Umbilical cord (tissue), 2 donors: Measurements from ENCODE around the gene TPR. TPM values are rescaled to one million over a fixed set of nuclear protein-coding genes. Genes with fewer than 3 reads are reported as not detected.
"Not testable (repeated sequence)": the region's sequence is repeated elsewhere in the genome, so short reads cannot be mapped to it uniquely, and the experiment has no call there.

Experiments used
- DNase-seq: peaks from one replicate; pipeline ENCODE4 v3.0.0-alpha.2; 2015; ENCODE audit warnings: low spot score
- total RNA-seq: library from RNA; depleted of rRNA; stranded (reverse); fragments of >200 nt; gene quantifications from one replicate; pipeline ENCODE4 v1.2.3, GENCODE V29; 2014; ENCODE audit warnings: low replicate concordance; ENCODE audit not compliant: insufficient read depth

Gene TPR
- total RNA-seq, result 61.4 TPM

DNA sequence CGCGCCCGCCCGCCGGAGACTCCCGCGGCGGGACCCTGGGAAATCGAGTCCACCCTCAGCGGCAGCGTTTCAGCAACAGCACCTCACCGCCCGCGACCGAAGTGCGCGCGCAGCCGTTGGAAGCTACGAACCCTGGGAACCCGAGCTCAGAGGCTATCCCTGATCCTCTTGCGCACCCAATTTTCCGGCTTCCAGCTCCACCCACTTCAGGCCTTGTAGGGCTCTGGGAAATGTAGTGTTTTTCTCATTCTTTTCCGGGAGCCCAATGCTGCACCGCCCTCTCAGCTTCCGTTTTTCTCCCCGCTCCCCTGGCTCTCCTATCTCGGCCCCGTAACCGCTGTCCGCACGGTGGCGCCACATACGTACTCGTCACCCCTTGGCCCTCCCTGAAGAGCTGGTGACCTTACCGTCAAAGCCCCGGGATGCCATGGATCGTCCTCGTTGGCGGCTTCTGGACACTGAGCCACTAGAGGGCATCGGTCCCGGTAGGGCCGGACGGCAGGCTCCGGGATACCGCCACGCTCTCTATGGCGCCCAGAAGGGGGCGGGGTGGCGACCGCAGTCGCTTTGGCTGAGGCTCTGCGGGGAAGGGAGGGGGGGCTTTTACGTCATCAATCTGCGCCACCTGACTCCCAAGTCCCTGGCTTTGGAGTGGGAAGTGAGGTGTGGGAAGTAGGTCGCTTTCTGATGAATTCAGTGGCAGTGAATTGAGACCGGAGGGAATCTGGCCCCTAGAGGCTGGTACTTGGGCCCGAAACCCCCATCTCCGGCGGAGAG lies at the start of gene TPR, which contains the start of gene ODR4:
TSS of gene TPR (minus strand) at position 102 of the 777 bp plus-strand sequence. CDS start 225 bp downstream, outside the sequence.
TSS of gene ODR4 (plus strand) at position 687 of the 777 bp plus-strand sequence. CDS start 3,948 bp downstream, outside the sequence.
- DNase-seq, result peak; percentile 100

DNA sequence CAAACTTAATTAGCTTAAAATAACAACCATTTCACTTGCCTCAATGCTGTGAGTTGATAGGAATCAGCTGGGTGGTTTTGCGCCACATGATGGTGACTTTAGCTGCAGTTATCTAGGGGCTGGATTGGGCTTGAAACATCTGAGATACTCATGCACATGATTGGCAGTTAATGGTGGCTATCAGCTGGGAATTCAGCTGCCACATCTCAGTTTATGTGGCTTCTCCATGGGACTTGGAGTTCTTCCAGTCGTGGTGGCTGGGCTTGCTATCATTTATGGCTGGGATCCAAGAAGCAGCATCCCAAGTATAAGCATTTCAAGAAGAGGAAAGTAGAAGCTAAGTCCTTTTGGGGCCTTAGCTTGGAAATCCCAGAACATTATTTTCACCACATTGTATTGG lies 49.5 kb upstream of the TPR start:
- no peak for DNase-seq

- no peak for DNase-seq
These were observed 46.4 kb upstream of the TPR start for GRCh38 chr1:186421446-186421845.

DNA sequence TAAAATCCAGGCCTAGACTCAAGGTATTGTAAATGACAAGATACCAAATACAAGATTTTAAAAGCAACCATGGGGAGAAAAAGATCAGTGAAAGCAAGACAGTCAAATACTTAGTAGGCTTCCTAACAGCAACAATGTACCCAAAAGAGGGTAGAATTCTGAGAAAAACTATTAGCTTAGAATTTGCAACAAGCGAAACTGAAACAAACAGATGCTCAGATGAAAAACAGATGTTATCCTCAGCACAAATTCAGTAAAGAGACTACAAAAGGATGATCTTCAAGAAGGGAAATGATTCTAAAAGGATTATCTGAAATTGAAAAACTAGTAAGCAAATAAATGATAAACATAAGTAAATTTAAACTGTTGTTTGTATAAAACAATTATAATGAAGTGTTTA lies 45.9 kb upstream of the TPR start:
- no peak for DNase-seq

- no peak for DNase-seq
These were observed 45.3 kb upstream of the TPR start for GRCh38 chr1:186420311-186420710.

GRCh38 chr1:186418503-186418902 lies 43.5 kb upstream of the TPR start:
- DNase-seq, result no peak

DNA sequence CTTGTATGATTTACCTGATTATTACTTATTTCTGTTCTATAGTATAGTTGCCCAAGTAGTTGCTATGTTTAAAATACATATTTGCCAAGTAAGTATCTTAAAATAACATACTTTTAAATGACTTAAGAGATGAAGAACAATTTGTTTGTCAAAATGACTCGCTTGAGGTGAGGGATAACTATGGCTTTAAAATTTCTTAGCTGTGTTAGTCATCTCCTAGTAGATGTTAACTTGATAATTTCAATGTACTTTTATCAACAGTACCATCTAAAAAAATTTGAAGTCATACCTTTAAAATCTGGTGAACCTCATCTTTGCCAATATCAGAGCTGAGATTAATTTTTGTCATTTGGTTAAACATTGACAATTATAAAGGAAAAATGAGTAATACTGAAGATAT lies 38.3 kb upstream of the TPR start:
- DNase-seq, result no peak

- no peak for DNase-seq
These were observed 34.0 kb upstream of the TPR start for GRCh38 chr1:186409091-186409490.

- DNase-seq, result peak; percentile 33
These were observed 29.5 kb upstream of the TPR start for GRCh38 chr1:186404454-186405051.

- no peak for DNase-seq
These were observed 28.6 kb upstream of the TPR start for GRCh38 chr1:186403632-186404031.

DNA sequence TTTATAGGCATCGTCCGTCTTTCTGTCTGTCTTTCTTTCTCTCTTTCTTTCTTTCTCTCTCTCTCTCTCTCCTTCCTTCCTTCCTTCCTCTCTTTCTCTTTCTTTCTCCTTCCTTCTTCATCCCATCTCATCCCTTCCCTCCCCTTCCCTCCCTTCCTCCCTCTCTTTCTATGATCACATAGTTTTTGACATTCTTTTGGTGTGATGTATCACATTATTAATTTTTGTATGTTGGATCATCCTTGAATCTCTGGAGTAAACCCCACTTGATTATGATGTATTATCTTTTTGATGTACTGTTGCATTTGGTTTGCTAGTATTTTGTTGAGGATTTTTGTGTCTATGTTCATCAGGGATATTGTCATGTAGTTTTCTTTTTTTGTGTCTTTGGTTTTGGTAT lies 26.4 kb upstream of the TPR start:
- DNase-seq, result not testable (repeated sequence)

GRCh38 chr1:186392711-186393110 lies 17.7 kb upstream of the TPR start:
- DNase-seq, result not testable (repeated sequence)

DNA sequence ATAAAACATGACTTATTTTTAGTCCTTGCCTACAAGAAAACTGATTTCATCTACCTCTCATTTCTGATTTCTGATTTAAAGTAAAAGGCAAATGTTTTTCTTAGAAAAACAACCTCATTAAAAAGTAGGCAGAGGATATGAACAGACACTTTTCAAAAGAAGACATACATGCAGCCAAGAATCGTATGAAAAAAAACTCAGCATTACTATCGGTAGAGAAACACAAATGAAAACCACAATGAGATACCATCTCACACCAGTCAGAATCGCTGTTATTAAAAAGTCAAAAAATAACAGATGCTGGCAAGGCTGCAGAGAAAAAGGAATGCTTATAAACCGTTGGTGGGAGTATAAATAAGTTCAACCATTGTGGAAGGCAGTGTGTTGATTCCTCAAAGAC lies 16.8 kb upstream of the TPR start:
- DNase-seq, result no peak

- DNase-seq, result no peak
These were observed 15.9 kb upstream of the TPR start for GRCh38 chr1:186390925-186391324.

- no peak for DNase-seq
These were observed 11.8 kb upstream of the TPR start for GRCh38 chr1:186386725-186387383.

- DNase-seq, result no peak
These were observed 871 bp upstream of the TPR start for GRCh38 chr1:186375929-186376319.

DNA sequence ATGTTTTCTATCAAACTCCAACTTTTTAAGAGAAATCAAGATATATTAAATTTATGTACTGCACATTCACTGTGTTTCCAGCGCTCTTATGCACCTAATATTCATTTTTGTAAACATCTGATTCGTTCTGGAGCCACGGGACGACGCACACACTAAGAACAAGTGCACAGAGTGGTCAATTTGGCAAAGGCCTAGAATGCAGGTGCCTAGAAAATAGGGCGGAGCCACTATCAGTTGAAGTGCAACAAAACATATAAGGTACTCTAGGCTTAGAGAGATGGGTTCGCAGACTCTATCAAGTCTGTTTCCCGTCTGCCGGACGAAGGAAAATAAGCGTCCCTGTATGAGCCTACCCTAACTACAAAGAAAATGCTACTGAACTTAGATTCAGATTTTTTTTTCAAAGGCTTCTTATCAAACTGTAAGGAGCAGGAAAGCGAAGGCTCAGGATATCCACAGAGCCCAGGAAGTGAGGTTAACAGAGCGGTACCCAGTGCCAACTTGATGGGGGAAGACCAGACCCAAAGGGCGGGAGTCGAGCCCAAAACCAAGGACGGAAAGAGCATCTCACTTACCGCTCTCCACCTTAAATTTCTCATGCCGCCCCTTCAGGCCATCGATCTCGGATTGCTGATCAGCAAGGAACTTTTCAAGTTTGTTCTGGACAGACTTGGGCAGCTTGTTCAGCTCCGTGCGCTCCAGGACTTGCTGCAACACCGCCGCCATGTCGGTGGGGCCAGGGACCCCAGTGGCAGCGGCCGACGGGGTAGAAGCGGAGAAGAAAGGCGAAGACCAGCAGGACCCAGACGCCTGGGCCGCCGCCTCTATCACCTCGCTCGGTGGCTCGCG lies 526 bp downstream of the TPR start:
- no peak for DNase-seq

GRCh38 chr1:186347837-186348691 lies 27.0 kb downstream of the TPR start:
- DNase-seq, result not testable (repeated sequence)

DNA sequence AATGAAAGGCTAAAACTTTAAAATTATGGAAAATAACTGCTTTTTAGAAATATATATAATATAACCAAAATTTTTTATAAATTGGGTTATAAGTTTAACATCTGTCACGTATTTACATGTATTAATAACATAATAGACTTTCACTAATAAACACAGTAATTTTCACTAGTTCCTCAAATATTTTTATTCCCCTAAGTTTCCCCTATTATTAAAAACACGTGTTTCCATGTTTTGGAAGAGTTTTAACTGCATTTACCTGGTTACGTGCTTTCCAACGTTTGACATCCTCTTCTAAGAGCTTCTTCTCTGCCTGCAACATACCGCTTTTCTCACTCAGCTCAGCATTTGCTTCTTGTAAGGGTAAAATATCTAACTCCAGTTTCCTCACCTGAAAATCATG lies 34.3 kb downstream of the TPR start:
- DNase-seq, result no peak

DNA sequence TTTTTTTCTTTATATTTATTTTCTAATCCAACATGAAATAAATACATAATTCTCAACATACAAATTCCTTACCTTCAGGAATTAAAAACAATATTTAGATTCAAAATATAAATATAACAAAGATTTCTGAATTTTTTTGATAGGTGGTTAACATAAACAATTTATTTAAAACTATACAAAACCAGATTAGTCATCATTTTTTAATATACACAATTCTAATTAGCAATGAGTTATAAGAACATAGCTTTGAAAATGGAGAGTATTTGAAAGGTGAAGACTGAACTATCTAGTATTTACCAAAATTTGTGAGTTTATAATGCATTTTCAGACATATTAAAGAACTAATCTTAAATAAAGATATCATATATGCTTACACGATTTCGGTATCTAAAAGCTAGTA lies 37.5 kb downstream of the TPR start:
- no peak for DNase-seq

GRCh38 chr1:186330758-186331157 lies 44.3 kb downstream of the TPR start:
- DNase-seq, result no peak
